Fibroblast of lung (primary cell): ENCODE results near the gene NPNT. TPM values are rescaled to one million over a fixed set of nuclear protein-coding genes. Genes with fewer than 3 reads are reported as not detected.
A peak's percentile ranks its signal among the peaks of the same experiment; 100 is the strongest.

Source experiments
- DNase-seq, 2 donors: peaks; one replicate each; pipeline versions ENCODE4 v3.0.0 to v3.0.0-alpha.2; 2010; ENCODE audit warnings: low read depth in 2 of 2
- H2AFZ ChIP-seq: 2 replicates; pipeline ENCODE4 v1.5.1; 2012; ENCODE audit warnings: low read length, control low read depth, inconsistent platforms
- H3K27ac ChIP-seq: 2 replicates; pipeline ENCODE4 v1.5.1; 2011; ENCODE audit warnings: low read length, control low read depth; ENCODE audit not compliant: insufficient read depth
- H3K27me3 ChIP-seq: 2 replicates; pipeline ENCODE4 v1.5.1; 2011; ENCODE audit warnings: mild to moderate bottlenecking, low read length; ENCODE audit not compliant: control insufficient read depth, insufficient read depth
- H3K36me3 ChIP-seq: 2 replicates; pipeline ENCODE4 v1.5.1; 2011; ENCODE audit warnings: low read length; ENCODE audit not compliant: control insufficient read depth, insufficient read depth
- H3K4me1 ChIP-seq: 2 replicates; pipeline ENCODE4 v1.5.1; 2011; ENCODE audit warnings: low read length; ENCODE audit not compliant: control insufficient read depth, insufficient read depth; ENCODE audit errors: extremely low read depth
- H3K4me2 ChIP-seq: 2 replicates; pipeline ENCODE4 v1.5.1; 2011; ENCODE audit warnings: low read length, control low read depth; ENCODE audit not compliant: insufficient read depth; ENCODE audit errors: extremely low read depth
- H3K4me3 ChIP-seq, 4 experiments: fragments of 200-600 bp in 1 of 4; sonication (generic) in 1 of 4; replicated peaks in 1 of 4; 2 replicates each; pipeline ENCODE4 v1.5.1; 2011 to 2016; ENCODE audit warnings: low read length in 4 of 4, low read depth in 3 of 4, mild to moderate bottlenecking in 3 of 4, control low read depth in 2 of 4, inconsistent platforms in 1 of 4, mixed read lengths in 1 of 4; ENCODE audit not compliant: insufficient read depth in 1 of 4; ENCODE audit errors: control extremely low read depth in 1 of 4
- H3K79me2 ChIP-seq: 2 replicates; pipeline ENCODE4 v1.5.1; 2012; ENCODE audit warnings: mild to moderate bottlenecking, low read length, inconsistent platforms; ENCODE audit not compliant: control insufficient read depth, insufficient read depth
- H3K9ac ChIP-seq: 2 replicates; pipeline ENCODE4 v1.5.1; 2011; ENCODE audit warnings: mild to moderate bottlenecking, low read length, control low read depth; ENCODE audit not compliant: insufficient read depth
- H3K9me3 ChIP-seq: 2 replicates; pipeline ENCODE4 v1.5.1; 2012; ENCODE audit warnings: low read depth, low read length; ENCODE audit not compliant: control insufficient read depth, insufficient read depth
- H4K20me1 ChIP-seq: 2 replicates; pipeline ENCODE4 v1.5.1; 2011; ENCODE audit warnings: low read length; ENCODE audit not compliant: control insufficient read depth, insufficient read depth; ENCODE audit errors: extremely low read depth
- EZH2 ChIP-seq: IDR thresholded peaks from 2 replicates; pipeline ENCODE4 v1.5.1; 2012; ENCODE audit warnings: low read length, control low read depth, mild to moderate bottlenecking; ENCODE audit errors: missing control alignments
- polyA plus RNA-seq, 2 donors: library from polyadenylated mRNA; depleted of rRNA in 1 of 2; stranded (reverse) in 1 of 2; unstranded in 1 of 2; fragments of >200 nt; gene quantifications; 2 replicates each; pipeline ENCODE4 v1.2.1, GENCODE V29; 2011 to 2012; ENCODE audit warnings: missing spikeins in 1 of 2
- total RNA-seq: library from RNA; depleted of rRNA; stranded (reverse); fragments of >200 nt; gene quantifications from 2 replicates; pipeline ENCODE4 v1.2.1, GENCODE V29; 2014
- TF ChIP-seq, protein P1 (sequence below), 2 donors: IDR thresholded peaks in 1 of 2; conservative IDR thresholded peaks in 1 of 2; 1 replicate in 1 of 2; 2 replicates in 1 of 2; pipeline ENCODE4 v1.5.1; 2011 to 2012; ENCODE audit warnings: low read length in 2 of 2, control low read depth in 1 of 2, inconsistent platforms in 1 of 2, low read depth in 1 of 2, mild to moderate bottlenecking in 1 of 2

NPNT gene
- total and polyA plus RNA-seq, 2 donors (not counting 1 experiment from before 2014, with no cell fraction given) = 0.02 to 5.9 TPM

DNA sequence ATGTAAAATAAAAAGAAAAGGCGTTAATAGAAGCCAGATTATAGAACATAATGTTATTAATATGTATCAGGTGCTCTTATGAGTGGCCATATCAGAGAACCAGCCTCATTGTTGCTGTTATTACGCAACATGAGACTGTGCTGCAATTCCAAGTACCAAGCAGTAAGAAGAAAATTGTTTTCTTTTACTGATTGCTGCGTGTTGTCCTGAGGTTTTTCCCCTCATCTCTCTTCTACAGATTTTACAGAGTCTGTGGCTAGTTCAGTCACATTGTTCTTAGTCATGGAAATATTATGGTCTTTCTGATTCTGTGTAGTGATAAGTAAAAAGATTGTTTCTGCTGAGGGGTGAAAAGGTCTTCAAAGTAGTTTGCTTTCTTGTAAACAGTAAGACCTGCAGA is 55.9 kb downstream of the NPNT start:
- DNase-seq = peak; percentile 44 to 65
- TF ChIP-seq, protein P1, sequence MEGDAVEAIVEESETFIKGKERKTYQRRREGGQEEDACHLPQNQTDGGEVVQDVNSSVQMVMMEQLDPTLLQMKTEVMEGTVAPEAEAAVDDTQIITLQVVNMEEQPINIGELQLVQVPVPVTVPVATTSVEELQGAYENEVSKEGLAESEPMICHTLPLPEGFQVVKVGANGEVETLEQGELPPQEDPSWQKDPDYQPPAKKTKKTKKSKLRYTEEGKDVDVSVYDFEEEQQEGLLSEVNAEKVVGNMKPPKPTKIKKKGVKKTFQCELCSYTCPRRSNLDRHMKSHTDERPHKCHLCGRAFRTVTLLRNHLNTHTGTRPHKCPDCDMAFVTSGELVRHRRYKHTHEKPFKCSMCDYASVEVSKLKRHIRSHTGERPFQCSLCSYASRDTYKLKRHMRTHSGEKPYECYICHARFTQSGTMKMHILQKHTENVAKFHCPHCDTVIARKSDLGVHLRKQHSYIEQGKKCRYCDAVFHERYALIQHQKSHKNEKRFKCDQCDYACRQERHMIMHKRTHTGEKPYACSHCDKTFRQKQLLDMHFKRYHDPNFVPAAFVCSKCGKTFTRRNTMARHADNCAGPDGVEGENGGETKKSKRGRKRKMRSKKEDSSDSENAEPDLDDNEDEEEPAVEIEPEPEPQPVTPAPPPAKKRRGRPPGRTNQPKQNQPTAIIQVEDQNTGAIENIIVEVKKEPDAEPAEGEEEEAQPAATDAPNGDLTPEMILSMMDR (conservative IDR thresholded peaks at IDR 0.05 in 1 of 2, IDR thresholded peaks at IDR 0.05 in 1 of 2; ENCODE audit: low read depth in 1 of 2, low read length in 2 of 2) = no peak
- TF ChIP-seq EZH2 = no peak
- no peaks in the 10 kb centered on the region for H4K20me1 ChIP-seq
- H3K4me1 ChIP-seq = no peaks in the 10 kb centered on the region
- H2AFZ ChIP-seq = no peak overlapping the region
- H3K79me2 ChIP-seq = no peaks in the 10 kb centered on the region
- H3K27ac ChIP-seq = no peak overlapping the region
- H3K9ac ChIP-seq = no peak overlapping the region
- H3K36me3 ChIP-seq = no peaks in the 10 kb centered on the region
- no peaks in the 10 kb centered on the region for H3K9me3 ChIP-seq
- no peaks in the 10 kb centered on the region for H3K27me3 ChIP-seq
- H3K4me2 ChIP-seq = no peak overlapping the region
- no peak overlapping the region for H3K4me3 ChIP-seq

DNA sequence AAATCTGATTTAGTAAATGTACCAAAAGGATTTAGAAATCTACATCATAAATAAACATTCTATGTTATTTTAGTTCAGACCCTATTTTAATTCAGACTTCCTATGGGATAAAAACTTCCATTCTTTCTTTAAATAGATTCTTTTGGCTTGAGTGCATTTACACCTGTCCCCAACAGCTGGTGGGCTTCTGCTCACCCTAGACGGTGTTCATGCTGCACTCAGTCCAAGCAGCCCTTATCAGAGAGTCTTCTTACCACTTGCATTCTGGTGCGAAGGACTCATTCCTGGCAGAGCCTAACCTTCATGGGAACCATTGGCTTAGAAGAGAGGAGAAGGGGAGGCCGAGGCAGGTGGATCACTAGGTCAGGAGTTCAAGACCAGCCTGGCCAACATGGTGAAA is 57.3 kb downstream of the NPNT start:
- TF ChIP-seq, protein P1 (conservative IDR thresholded peaks at IDR 0.05 in 1 of 2, IDR thresholded peaks at IDR 0.05 in 1 of 2; ENCODE audit: low read depth in 1 of 2, low read length in 2 of 2) = no peak
- no peak for TF ChIP-seq EZH2
- H3K9me3 ChIP-seq = no peaks in the 10 kb centered on the region
- H3K9ac ChIP-seq = no peak overlapping the region
- H3K4me1 ChIP-seq = no peaks in the 10 kb centered on the region
- no peak overlapping the region for H3K27ac ChIP-seq
- DNase-seq = no peak
- no peaks in the 10 kb centered on the region for H4K20me1 ChIP-seq
- H3K27me3 ChIP-seq = no peaks in the 10 kb centered on the region
- H2AFZ ChIP-seq = no peak overlapping the region
- no peaks in the 10 kb centered on the region for H3K79me2 ChIP-seq
- no peak overlapping the region for H3K4me3 ChIP-seq
- no peaks in the 10 kb centered on the region for H3K36me3 ChIP-seq
- H3K4me2 ChIP-seq = no peak overlapping the region

DNA sequence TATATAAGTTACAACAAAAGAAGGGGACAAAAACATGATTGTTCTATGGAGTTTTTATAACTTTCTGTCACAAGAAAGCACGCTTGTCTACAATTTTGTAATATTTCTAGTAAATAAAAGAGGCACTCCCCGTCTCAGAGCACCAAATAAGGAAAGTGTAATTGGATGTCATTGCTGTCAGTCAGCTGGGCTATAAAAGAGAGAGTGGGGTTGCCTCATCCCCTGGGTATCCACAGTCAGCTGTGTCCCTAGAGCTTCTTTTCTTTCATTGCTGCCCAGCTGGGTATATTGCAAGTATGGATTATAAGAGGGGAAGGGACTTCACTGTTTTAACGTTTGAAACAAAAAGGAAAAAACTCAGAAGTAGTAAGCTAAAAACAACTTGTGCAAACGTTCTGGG is 61.3 kb downstream of the NPNT start:
- no peak overlapping the region for H2AFZ ChIP-seq

More for the DNA sequence above, 61.3 kb downstream of the NPNT start:
- Histone ChIP-seq H3K4me3 (no peak overlapping the region), H3K27me3 (no peaks in the 10 kb centered on the region), H3K4me1 (no peaks in the 10 kb centered on the region), H3K9me3 (no peaks in the 10 kb centered on the region), H3K27ac (no peak overlapping the region), H3K79me2 (no peaks in the 10 kb centered on the region), H3K4me2 (no peak overlapping the region), H3K9ac (no peak overlapping the region), H3K36me3 (no peaks in the 10 kb centered on the region), H4K20me1 (no peaks in the 10 kb centered on the region)
- TF ChIP-seq EZH2 = no peak
- TF ChIP-seq, protein P1 (conservative IDR thresholded peaks at IDR 0.05 in 1 of 2, IDR thresholded peaks at IDR 0.05 in 1 of 2; ENCODE audit: low read depth in 1 of 2, low read length in 2 of 2) = no peak
- DNase-seq = peak in 1 of 2 donors; percentile 14
